Heart left ventricle (tissue), 16 donors: ENCODE measurements around the gene RAET1E. TPM values are rescaled to one million over a fixed set of nuclear protein-coding genes. Genes with fewer than 3 reads are reported as not detected.
"Not testable (repeated sequence)": the region's sequence is repeated elsewhere in the genome, so short reads cannot be mapped to it uniquely, and the experiment has no call there.

Experiments
- ATAC-seq, 4 donors: fragments of 200-7000 bp; cut with Tn5 transposase; one replicate each; pipeline ENCODE4 v1.9.1; 2020 to 2022; ENCODE audit warnings: moderate library complexity in 4 of 4, mild to moderate bottlenecking in 3 of 4, moderate number of reproducible peaks in 1 of 4
- DNase-seq, 5 donors: peaks; one replicate each; pipeline ENCODE4 v3.0.0-alpha.2; 2020
- H3K27ac ChIP-seq, 12 donors: fragments of 200-600 bp; sonication (generic) in 4 of 12; one replicate each; pipeline versions ENCODE4 v1.5.0 to v1.8.0; 2016 to 2022; ENCODE audit warnings: mild to moderate bottlenecking in 2 of 12
- H3K27me3 ChIP-seq, 9 donors: fragments of 200-600 bp; sonication (generic) in 2 of 9; one replicate each; pipeline versions ENCODE4 v1.5.1 to v1.8.0; 2016 to 2022; ENCODE audit warnings: mild to moderate bottlenecking in 3 of 9
- H3K36me3 ChIP-seq, 9 donors: fragments of 200-600 bp; sonication (generic) in 2 of 9; one replicate each; pipeline versions ENCODE4 v1.5.0 to v1.8.0; 2018 to 2022; ENCODE audit warnings: mild to moderate bottlenecking in 2 of 9
- H3K4me1 ChIP-seq, 12 donors: fragments of 200-600 bp; sonication (generic) in 4 of 12; one replicate each; pipeline versions ENCODE4 v1.5.0 to v1.8.0; 2016 to 2022; ENCODE audit warnings: mild to moderate bottlenecking in 3 of 12
- H3K4me3 ChIP-seq, 12 donors: fragments of 200-600 bp; sonication (generic) in 4 of 12; one replicate each; pipeline versions ENCODE4 v1.5.0 to v1.8.0; 2017 to 2022; ENCODE audit warnings: mild to moderate bottlenecking in 9 of 12, moderate library complexity in 4 of 12
- H3K9me3 ChIP-seq, 12 donors: fragments of 200-600 bp; sonication (generic) in 4 of 12; one replicate each; pipeline versions ENCODE4 v1.5.0 to v1.8.0; 2016 to 2022; ENCODE audit warnings: mild to moderate bottlenecking in 1 of 12
- POLR2A ChIP-seq, 2 donors: fragments of 450-650 bp; IDR thresholded peaks; one replicate each; pipeline ENCODE4 v1.6.1; 2017; ENCODE audit warnings: antibody characterized with exemption in 2 of 2, mild to moderate bottlenecking in 2 of 2, moderate library complexity in 2 of 2
- WGBS, 4 donors: extraction: QIAGEN DNeasy Blood & Tissue Kit in 2 of 4; methylation state at CpG; one replicate each; pipeline versions ENCODE4 v1.1.5 to v1.1.7; 2013 to 2018; 5-methylcytosine and 5-hydroxymethylcytosine counted together
- intact Hi-C, 10 donors: fragments of 100-400 bp; cut with DNase I; formaldehyde crosslinking; loops; one replicate each; pipeline versions ENCODE4 v1.11.1 to v1.14.2; 2022
- polyA plus RNA-seq, 2 donors: library from polyadenylated mRNA; stranded (reverse); fragments of 200-250 nt; gene quantifications; one replicate each; pipeline ENCODE4 v1.2.3, GENCODE V29; 2013
- total RNA-seq, 9 donors: library from RNA; depleted of rRNA in 2 of 9; stranded (reverse); fragments of >200 nt in 2 of 9; fragmentation: NEBNext Ultra II Directional in 3 of 9; extraction: Animal tissue kit (Norgen Biotek cat#: 25700) in 3 of 9; gene quantifications; one replicate each; pipeline versions ENCODE4 v1.1.0 to v1.2.4, GENCODE V29; 2016 to 2023
- TF ChIP-seq, protein P1 (sequence below), 12 donors: fragments of 200-600 bp; sonication (generic) in 4 of 12; IDR thresholded peaks; one replicate each; pipeline versions ENCODE4 v1.5.0 to v1.8.0; 2018 to 2022; ENCODE audit warnings: antibody characterized with exemption in 12 of 12, mild to moderate bottlenecking in 5 of 12
- donor health status: ischemic (EF 13 %, LVEDD 7.1; RV severe dilation, severe dysfunction).
- donor health status: healthy with polysubstance abuse.
- donor health status: DM: no; HTN: yes; CAD: no.
- donor health status: DM: no; HTN: no; CAD: no.
- donor health status: ischemic (EF 25% LVEDD 6.9; RV normal size, moderate dysfunction).
- donor health status: ischemic (EF 25% LVEDD 5.7; RV mildly dilated, moderate dysfunction).
- donor health status: healthy.
- donor health status: DM: yes; HTN: yes; CAD: no.
- donor health status: ischemic (EF 35%, LVEDD 5.7; RV mildly dilated, moderate dysfunction).
- donor health status: nonischemic (EF 11% LVEDD 7.7; RV severe dilation, severe dysfunction).
- donor health status: DM: yes; HTN: yes; CAD: no.
- donor health status: PGD.
- donor health status: ischemic (EF 29% LVEDD 5.4; RV normal size, mild dysfunction).
- donor health status: nonischemic (EF 23%, LVEDD 6.1; RV moderate dilation, normal function).

Gene RAET1E
- total and polyA plus RNA-seq, 11 donors: 0.12 to 5.0 (median 0.46) TPM; not detected in 6

DNA sequence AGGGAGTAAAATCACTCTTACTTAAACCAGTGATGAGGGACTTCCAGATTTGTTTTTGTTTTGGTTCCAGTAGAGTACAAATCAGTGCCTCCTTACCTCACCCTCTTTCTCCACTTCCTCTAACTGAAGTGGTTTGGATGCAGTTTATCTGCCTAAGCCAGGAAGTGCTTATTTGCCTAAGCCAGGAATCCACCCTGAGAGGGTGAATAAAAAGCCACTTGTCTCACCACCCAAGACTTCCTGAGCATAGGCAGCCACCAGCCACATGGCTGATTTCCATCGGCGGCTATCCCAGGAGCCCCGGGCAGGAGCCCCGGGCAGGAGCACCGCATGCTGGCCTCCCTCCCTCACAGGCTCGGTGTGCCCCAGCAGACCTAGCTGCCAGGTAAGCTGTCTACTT lies 45.7 kb downstream of the RAET1E start:
- Histone ChIP-seq H3K27me3 (no peaks in the 10 kb centered on the region), H3K36me3 (peaks cover 0 to 14% (median 0%) of the 10 kb centered on the region in 9 donors), H3K4me1 (peaks cover 0 to 15% (median 6%) of the 10 kb centered on the region in 12 donors), H3K4me3 (no peak overlapping the region), H3K9me3 (no peaks in the 10 kb centered on the region), H3K27ac (peak overlapping the region in 1 of 12 donors; percentile 15)
- TF ChIP-seq POLR2A (IDR thresholded peaks at IDR 0.05): no peak
- TF ChIP-seq, protein P1, sequence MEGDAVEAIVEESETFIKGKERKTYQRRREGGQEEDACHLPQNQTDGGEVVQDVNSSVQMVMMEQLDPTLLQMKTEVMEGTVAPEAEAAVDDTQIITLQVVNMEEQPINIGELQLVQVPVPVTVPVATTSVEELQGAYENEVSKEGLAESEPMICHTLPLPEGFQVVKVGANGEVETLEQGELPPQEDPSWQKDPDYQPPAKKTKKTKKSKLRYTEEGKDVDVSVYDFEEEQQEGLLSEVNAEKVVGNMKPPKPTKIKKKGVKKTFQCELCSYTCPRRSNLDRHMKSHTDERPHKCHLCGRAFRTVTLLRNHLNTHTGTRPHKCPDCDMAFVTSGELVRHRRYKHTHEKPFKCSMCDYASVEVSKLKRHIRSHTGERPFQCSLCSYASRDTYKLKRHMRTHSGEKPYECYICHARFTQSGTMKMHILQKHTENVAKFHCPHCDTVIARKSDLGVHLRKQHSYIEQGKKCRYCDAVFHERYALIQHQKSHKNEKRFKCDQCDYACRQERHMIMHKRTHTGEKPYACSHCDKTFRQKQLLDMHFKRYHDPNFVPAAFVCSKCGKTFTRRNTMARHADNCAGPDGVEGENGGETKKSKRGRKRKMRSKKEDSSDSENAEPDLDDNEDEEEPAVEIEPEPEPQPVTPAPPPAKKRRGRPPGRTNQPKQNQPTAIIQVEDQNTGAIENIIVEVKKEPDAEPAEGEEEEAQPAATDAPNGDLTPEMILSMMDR (IDR thresholded peaks at IDR 0.05): no peak
- ATAC-seq: peak; percentile 63 to 84 (median 73)
- 19 to 36% (median 28%) methylated on average over 6 of the region's 6 CpGs for WGBS, 4 donors
- intact Hi-C loops: no loop called here
- peak in 1 of 5 donors; percentile 36 for DNase-seq

DNA sequence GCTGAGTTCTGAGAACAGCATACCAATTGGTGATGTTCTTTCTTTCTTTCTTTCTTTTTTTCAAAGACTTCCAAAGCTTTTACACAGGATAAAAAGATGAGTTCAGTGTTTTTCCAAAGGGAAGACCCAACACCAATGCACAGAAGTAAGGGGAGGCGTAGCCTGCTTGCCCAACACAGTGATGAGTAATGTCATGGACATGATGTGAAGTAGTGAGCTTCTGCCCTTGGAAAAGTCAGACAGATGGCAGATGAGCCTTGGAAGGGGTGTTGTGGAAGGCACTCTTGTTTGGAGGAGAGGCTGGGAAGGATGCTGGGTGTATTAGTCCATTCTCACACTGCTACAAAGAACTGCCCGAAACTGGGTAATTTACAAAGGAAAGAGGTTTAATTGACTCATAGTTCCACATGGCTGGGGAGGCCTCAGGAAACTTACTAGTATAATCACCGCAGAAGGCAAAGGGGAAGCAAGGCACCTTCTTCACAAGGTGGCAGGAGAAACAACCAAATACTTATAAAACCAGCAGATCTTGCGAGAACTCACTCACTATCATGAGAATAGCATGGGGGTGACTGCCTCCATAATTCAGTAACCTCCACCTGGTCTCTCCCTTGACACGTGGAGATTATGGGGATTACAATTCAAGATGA lies 46.3 kb downstream of the RAET1E start:
- Histone ChIP-seq H3K9me3 (no peaks in the 10 kb centered on the region), H3K27me3 (no peaks in the 10 kb centered on the region), H3K4me3 (no peak overlapping the region), H3K27ac (no peak overlapping the region), H3K4me1 (peaks cover 0 to 18% (median 11%) of the 10 kb centered on the region in 12 donors), H3K36me3 (peaks cover 0 to 14% (median 0%) of the 10 kb centered on the region in 9 donors)
- ATAC-seq (no peak), DNase-seq (no peak)
- TF ChIP-seq POLR2A (IDR thresholded peaks at IDR 0.05): no peak
- TF ChIP-seq, protein P1 (IDR thresholded peaks at IDR 0.05): no peak
- 84 to 90% (median 88%) methylated on average over 5 of the region's 5 CpGs for WGBS, 4 donors
- intact Hi-C loops: no loop called here

DNA sequence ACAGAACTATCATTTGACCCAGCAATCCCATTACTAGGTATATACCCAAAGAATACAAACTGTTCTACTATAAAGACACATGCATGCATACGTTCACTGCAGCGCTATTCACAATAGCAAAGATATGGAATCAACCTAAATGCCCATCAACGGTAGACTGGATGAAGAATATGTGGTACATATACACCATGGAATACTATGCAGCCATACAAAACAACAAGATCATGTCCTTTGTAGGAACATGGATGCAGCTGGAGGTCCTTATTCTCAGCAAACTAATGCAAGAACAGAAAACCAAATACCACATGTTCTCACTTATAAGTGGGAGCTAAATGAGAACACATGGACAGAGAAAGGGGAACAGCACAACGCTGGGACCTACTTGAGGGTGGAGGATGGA lies 49.6 kb downstream of the RAET1E start:
- 69 to 86% (median 71%) methylated on average over 4 of the region's 4 CpGs for WGBS, 4 donors
- intact Hi-C loops, H3K27me3 ChIP-seq, DNase-seq, H3K4me3 ChIP-seq, H3K27ac ChIP-seq, H3K9me3 ChIP-seq, ATAC-seq: not testable (repeated sequence)
- peaks cover 0 to 14% (median 0%) of the 10 kb centered on the region in 9 donors for H3K36me3 ChIP-seq
- peaks cover 0 to 23% (median 14%) of the 10 kb centered on the region in 12 donors for H3K4me1 ChIP-seq

Other genes with a start within 250 kb of the RAET1E start
- gene KATNA1, start 249.4 kb downstream of the RAET1E start, total RNA-seq: 10 to 100 TPM in 7 of 9 donors, 1 to 10 TPM in 2; 9.6 to 19.3 (median 12.6) TPM
- 10 to 100 TPM in 1 of 2 donors, 1 to 10 TPM in 1; 5.6 to 14.7 TPM for gene KATNA1, start 249.4 kb downstream of the RAET1E start, polyA plus RNA-seq
- gene LATS1, start 180.0 kb downstream of the RAET1E start, total RNA-seq: 10 to 100 TPM in 7 of 9 donors, 1 to 10 TPM in 2; 9.4 to 18.5 (median 10.9) TPM
- gene LATS1, start 180.0 kb downstream of the RAET1E start, polyA plus RNA-seq: 1 to 10 TPM; 5.3 TPM
- gene NUP43, start 151.6 kb downstream of the RAET1E start, total RNA-seq: 10 to 100 TPM; 14.5 to 32.9 (median 27.2) TPM
- 10 to 100 TPM; 12.2 to 17.4 TPM for gene NUP43, start 151.6 kb downstream of the RAET1E start, polyA plus RNA-seq
- 100 to 1,000 TPM; 128 to 186 (median 164) TPM for gene PCMT1, start 148.4 kb downstream of the RAET1E start, total RNA-seq
- 100 to 1,000 TPM in 1 of 2 donors, 10 to 100 TPM in 1; 72.2 to 243 TPM for gene PCMT1, start 148.4 kb downstream of the RAET1E start, polyA plus RNA-seq
- gene LRP11, start 33.8 kb downstream of the RAET1E start, total RNA-seq: 10 to 100 TPM; 10.2 to 23.8 (median 13.2) TPM
- 1 to 10 TPM; 5.0 to 8.1 TPM for gene LRP11, start 33.8 kb downstream of the RAET1E start, polyA plus RNA-seq
- 1 to 10 TPM in 1 of 9 donors, under 1 TPM in 1, not detected in 7; 0.25 to 1.9 TPM for gene RAET1G, start 25.0 kb upstream of the RAET1E start, total RNA-seq
- gene RAET1G, start 25.0 kb upstream of the RAET1E start, polyA plus RNA-seq: under 1 TPM in 1 of 2 donors, not detected in 1; 0.22 TPM
- 1 to 10 TPM in 3 of 9 donors, under 1 TPM in 6; 0.27 to 2.3 (median 0.85) TPM for gene ULBP2, start 43.9 kb upstream of the RAET1E start, total RNA-seq
- gene ULBP2, start 43.9 kb upstream of the RAET1E start, polyA plus RNA-seq: 1 to 10 TPM in 1 of 2 donors, under 1 TPM in 1; 0.34 to 3.7 TPM
- gene ULBP1, start 65.8 kb upstream of the RAET1E start, total RNA-seq: under 1 TPM; 0.10 to 0.52 (median 0.25) TPM
- gene ULBP1, start 65.8 kb upstream of the RAET1E start, polyA plus RNA-seq: under 1 TPM; 0.11 to 0.33 TPM
- gene RAET1L, start 127.4 kb upstream of the RAET1E start, total RNA-seq: not detected
- gene RAET1L, start 127.4 kb upstream of the RAET1E start, polyA plus RNA-seq: not detected
- 1 to 10 TPM in 6 of 9 donors, under 1 TPM in 3; 0.72 to 1.8 (median 1.3) TPM for gene ULBP3, start 171.0 kb upstream of the RAET1E start, total RNA-seq
- gene ULBP3, start 171.0 kb upstream of the RAET1E start, polyA plus RNA-seq: 1 to 10 TPM in 1 of 2 donors, not detected in 1; 3.6 TPM
- gene PPP1R14C, start 244.9 kb upstream of the RAET1E start, total RNA-seq: 100 to 1,000 TPM in 2 of 9 donors, 10 to 100 TPM in 7; 62.3 to 143 (median 83.0) TPM
- 10 to 100 TPM; 41.1 to 64.6 TPM for gene PPP1R14C, start 244.9 kb upstream of the RAET1E start, polyA plus RNA-seq